ENCODE data around the gene NFAT5.
"Not testable (repeated sequence)": the region's sequence is repeated elsewhere in the genome, so short reads cannot be mapped to it uniquely, and the experiment has no call there.

Gene NFAT5

GRCh38 chr16:69707920-69708683, 142.3 kb downstream of the NFAT5 start:
- DNase-seq, result no peak

- DNase-seq, result peak; percentile 57
Observed at GRCh38 chr16:69709456-69710084, 143.8 kb downstream of the NFAT5 start.

GRCh38 chr16:69711115-69711740, 145.5 kb downstream of the NFAT5 start:
- no peak for DNase-seq

GRCh38 chr16:69712277-69712676, 146.5 kb downstream of the NFAT5 start:
- DNase-seq, result no peak

GRCh38 chr16:69712914-69713581, 147.3 kb downstream of the NFAT5 start:
- no peak for DNase-seq

DNA sequence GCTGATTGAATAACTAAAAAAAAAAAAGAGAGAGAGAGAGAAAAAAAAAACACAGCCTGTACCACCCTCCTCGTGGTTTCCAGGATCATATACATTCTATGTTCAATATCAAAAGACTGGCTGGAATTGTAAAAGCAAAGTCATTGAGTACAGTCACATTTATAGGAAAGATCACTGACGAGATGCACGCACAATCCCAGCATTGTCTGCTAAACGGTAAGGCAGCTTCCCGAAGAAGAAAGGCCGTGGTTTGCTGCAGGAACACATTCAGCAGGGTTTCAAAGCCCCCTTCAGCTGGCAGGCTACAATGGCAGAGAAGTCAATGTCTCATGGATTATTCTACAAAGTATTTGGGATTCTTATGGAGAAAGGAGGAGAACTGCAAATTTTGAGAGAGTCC, 151.3 kb downstream of the NFAT5 start:
- no peak for DNase-seq

- DNase-seq, result no peak
Observed at GRCh38 chr16:69718111-69718764, 152.5 kb downstream of the NFAT5 start.

DNA sequence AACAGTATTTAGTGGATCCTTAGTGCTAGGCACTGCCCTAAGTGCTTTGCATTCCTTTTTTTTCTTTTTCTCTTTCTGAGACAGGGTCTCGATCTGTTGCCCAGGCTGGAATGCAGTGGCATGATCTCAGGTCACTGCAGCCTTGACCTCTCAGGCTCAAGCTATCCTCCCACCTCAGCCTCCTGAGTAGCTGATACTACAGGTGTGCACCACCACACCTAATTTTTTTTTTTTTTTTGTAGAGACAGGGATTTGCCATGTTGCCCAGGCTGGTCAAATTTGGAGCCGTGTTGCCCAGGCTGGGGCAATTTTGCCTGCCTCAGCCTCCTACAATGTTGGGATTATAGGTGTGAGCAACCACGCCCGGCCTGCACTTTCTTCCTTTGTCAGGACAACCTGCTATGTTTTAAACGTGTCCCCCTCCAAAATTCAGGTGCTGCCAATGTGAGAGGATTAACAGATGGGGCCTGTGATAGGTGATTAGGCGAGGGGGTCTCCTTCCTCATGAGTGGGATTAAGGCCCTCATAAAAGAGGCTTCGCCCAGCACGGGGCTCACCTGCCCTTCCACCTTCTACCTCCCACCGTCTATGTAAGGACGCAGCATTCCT, 155.2 kb downstream of the NFAT5 start:
- no peak for DNase-seq

DNA sequence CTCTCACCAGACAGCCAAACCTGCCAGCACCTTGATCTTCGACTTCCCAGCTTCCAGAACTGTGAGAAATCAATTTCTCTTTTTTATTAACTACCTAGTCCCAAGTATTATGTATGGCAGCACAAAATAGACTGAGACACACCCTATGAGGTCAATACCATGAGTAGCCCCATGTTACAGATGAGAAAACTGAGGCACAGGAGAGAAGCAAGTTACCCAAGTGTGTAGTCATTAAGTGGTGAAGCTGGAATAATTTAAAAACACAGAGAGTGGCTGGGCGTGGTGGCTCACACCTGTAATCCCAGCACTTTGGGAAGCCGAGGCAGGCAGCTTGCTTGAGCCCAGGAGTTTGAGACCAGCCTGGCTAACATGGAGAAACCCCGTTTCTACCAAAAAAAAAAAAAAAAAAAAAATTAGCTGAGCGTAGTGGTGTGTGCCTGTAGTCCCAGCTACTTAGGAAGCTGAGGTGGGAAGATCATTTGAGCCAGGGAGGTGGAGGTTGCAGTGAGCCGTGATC, 155.7 kb downstream of the NFAT5 start:
- DNase-seq, result no peak

GRCh38 chr16:69724414-69724873, 158.7 kb downstream of the NFAT5 start:
- DNase-seq, result no peak

GRCh38 chr16:69724981-69725479, 159.3 kb downstream of the NFAT5 start:
- DNase-seq, result no peak

GRCh38 chr16:69725480-69726312, 159.9 kb downstream of the NFAT5 start:
- DNase-seq, result no peak

- DNase-seq, result peak; percentile 97
Observed at GRCh38 chr16:69726313-69727060, 160.7 kb downstream of the NFAT5 start, which contains the start of gene NQO1. Gene NQO1 (minus strand): TSS chr16:69726560. CDS start chr16:69726439, 121 bp downstream.

GRCh38 chr16:69727916-69728270, 162.1 kb downstream of the NFAT5 start:
- DNase-seq, result no peak

- DNase-seq, result not testable (repeated sequence)
Observed at GRCh38 chr16:69729030-69729429, 163.3 kb downstream of the NFAT5 start.

GRCh38 chr16:69731280-69731679, 165.5 kb downstream of the NFAT5 start:
- not testable (repeated sequence) for DNase-seq

DNA sequence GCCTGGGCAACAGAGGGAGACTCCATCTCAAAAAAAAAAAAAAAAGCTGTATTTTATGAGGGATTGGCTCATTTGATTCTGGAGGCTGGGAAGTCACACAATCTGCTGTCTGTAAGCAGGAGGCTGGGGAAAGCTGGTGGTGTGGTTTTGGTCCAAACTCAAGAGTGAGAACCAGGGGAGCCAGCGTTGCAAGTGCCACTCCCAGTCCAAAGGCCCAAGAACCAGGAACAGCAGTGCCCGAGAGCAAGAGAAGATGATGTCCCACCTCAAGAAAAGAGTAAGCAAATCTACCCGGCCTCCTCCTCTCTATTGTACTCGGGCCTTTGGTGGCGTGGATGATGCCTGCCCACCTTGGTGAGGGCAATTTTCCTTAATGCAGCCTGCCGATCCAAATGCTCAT, 166.3 kb downstream of the NFAT5 start:
- DNase-seq, result no peak

DNA sequence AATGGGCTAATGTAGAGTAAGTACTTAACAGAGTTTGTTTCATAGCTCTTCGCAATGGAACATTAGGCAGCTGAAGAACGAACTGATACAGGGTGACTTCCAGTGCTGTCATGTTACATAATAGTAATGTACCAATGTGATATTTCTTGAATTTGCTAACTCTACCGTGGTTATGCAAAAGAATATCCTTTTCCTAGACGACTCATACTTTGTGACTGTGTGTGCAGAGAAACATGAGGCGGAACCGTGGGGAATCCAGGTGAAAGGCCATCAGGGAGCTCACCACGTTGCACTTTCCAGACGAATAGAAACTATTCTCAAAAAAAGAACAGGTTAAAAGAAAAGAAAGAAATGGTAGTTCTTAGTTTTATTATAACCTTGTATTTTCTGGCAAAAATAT, 175.8 kb downstream of the NFAT5 start:
- no peak for DNase-seq

GRCh38 chr16:69741951-69742904, 176.5 kb downstream of the NFAT5 start:
- DNase-seq, result no peak
